ENCODE measurements around the gene FMN1. TPM values are rescaled to one million over a fixed set of nuclear protein-coding genes. Genes with fewer than 3 reads are reported as not detected.

The FMN1 gene
- total RNA-seq, 1 experiment from 2014 or later: 1.2 TPM

DNA sequence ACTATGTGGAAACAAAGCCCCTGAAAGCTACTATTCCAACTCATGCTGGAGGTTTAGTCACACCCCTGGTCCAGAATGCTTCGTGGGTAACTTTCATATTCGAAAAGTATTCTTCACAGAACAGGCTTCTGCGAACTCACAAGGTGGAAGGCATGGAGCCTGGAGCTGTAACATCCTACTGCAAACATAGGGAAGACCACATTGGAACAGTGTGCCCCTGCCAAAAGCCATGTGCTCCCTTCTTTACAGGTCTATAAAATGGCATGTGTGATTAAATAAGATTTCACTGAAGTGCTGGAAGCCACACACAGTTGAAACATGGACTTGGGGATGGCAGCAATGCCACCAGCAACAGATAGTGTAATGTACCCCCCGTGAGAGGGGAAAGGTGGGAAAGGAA is 370.8 kb downstream of the FMN1 start:
- no peaks in the 10 kb centered on the region for H3K36me3 Mint-ChIP-seq (ENCODE audit: insufficient read depth, unreplicated experiment)
- no peak for DNase-seq (ENCODE audit: unreplicated experiment)
- CTCF ChIA-PET: interaction anchor here (0.5 kb wide), 1 partner anchor 173 kb away, joined by 3 read pairs; no protein-coding TSS in a partner anchor
- TF ChIP-seq CTCF (IDR thresholded peaks at IDR 0.05; ENCODE audit: unreplicated experiment): no peak
- no peak overlapping the region for H3K4me3 Mint-ChIP-seq (ENCODE audit: unreplicated experiment)
- POLR2A ChIA-PET: no interaction called here
- no peaks in the 10 kb centered on the region for H3K27me3 Mint-ChIP-seq (ENCODE audit: insufficient read depth, unreplicated experiment)
- BruUV-seq (replicated peaks): no TSS peak
- peaks cover 16% of the 10 kb centered on the region for H3K4me1 Mint-ChIP-seq (ENCODE audit: insufficient read depth, unreplicated experiment)
- H3K9me3 Mint-ChIP-seq (ENCODE audit: unreplicated experiment): no peaks in the 10 kb centered on the region
- intact Hi-C loops (cut with micrococcal nuclease): no loop called here
- no peak overlapping the region for H3K27ac Mint-ChIP-seq (ENCODE audit: low read depth, unreplicated experiment)

GRCh38 chr15:32822739-32823138 is 371.8 kb downstream of the FMN1 start:
- H3K4me1 Mint-ChIP-seq (ENCODE audit: insufficient read depth, unreplicated experiment): peaks cover 16% of the 10 kb centered on the region
- H3K27ac Mint-ChIP-seq (ENCODE audit: low read depth, unreplicated experiment): no peak overlapping the region
- no peak overlapping the region for H3K4me3 Mint-ChIP-seq (ENCODE audit: unreplicated experiment)
- ChIA-PET POLR2A (no interaction called here), CTCF (no interaction called here)
- H3K27me3 Mint-ChIP-seq (ENCODE audit: insufficient read depth, unreplicated experiment): no peaks in the 10 kb centered on the region
- no TSS peak for BruUV-seq (replicated peaks)
- DNase-seq (ENCODE audit: unreplicated experiment): no peak
- H3K9me3 Mint-ChIP-seq (ENCODE audit: unreplicated experiment): no peaks in the 10 kb centered on the region
- TF ChIP-seq CTCF (IDR thresholded peaks at IDR 0.05; ENCODE audit: unreplicated experiment): no peak
- intact Hi-C loops (cut with micrococcal nuclease): no loop called here
- H3K36me3 Mint-ChIP-seq (ENCODE audit: insufficient read depth, unreplicated experiment): no peaks in the 10 kb centered on the region

DNA sequence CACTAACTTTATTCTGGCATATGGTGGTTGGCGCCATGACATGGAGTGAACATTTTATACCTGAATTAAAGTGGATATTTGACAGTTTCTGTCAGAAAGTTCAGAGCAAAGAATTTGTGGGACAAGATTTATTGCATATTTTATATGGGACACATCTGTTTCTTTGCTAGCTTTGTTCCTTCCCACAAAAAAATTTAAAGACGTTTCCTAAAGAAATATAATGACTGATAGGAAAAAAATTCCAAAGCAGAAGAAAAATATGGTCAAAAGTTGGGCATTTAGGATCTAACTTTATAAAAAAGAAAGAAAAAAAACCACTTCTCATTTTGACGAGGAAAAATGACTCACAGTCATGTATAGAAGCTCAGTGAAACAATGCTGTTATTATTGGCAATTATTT is 375.1 kb downstream of the FMN1 start:
- DNase-seq (ENCODE audit: unreplicated experiment): no peak
- no peaks in the 10 kb centered on the region for H3K9me3 Mint-ChIP-seq (ENCODE audit: unreplicated experiment)
- POLR2A ChIA-PET: no interaction called here
- CTCF ChIA-PET: interaction anchor here (0.6 to 1.1 kb wide), 3 partner anchors 66 to 170 kb away, joined by 3 read pairs; no protein-coding TSS in a partner anchor
- no TSS peak for BruUV-seq (replicated peaks)
- intact Hi-C loops (cut with micrococcal nuclease): no loop called here
- peaks cover 3% of the 10 kb centered on the region for H3K4me1 Mint-ChIP-seq (ENCODE audit: insufficient read depth, unreplicated experiment)
- no peak overlapping the region for H3K4me3 Mint-ChIP-seq (ENCODE audit: unreplicated experiment)
- H3K36me3 Mint-ChIP-seq (ENCODE audit: insufficient read depth, unreplicated experiment): no peaks in the 10 kb centered on the region
- no peak overlapping the region for H3K27ac Mint-ChIP-seq (ENCODE audit: low read depth, unreplicated experiment)
- TF ChIP-seq CTCF (IDR thresholded peaks at IDR 0.05; ENCODE audit: unreplicated experiment): no peak
- H3K27me3 Mint-ChIP-seq (ENCODE audit: insufficient read depth, unreplicated experiment): no peaks in the 10 kb centered on the region

GRCh38 chr15:32818758-32819447 is 375.6 kb downstream of the FMN1 start:
- no peak for DNase-seq (ENCODE audit: unreplicated experiment)
- POLR2A ChIA-PET: no interaction called here
- Mint-ChIP-seq H3K27ac (ENCODE audit: low read depth, unreplicated experiment) (no peak overlapping the region), H3K4me1 (ENCODE audit: insufficient read depth, unreplicated experiment) (no peaks in the 10 kb centered on the region), H3K36me3 (ENCODE audit: insufficient read depth, unreplicated experiment) (no peaks in the 10 kb centered on the region), H3K9me3 (ENCODE audit: unreplicated experiment) (no peaks in the 10 kb centered on the region), H3K4me3 (ENCODE audit: unreplicated experiment) (no peak overlapping the region), H3K27me3 (ENCODE audit: insufficient read depth, unreplicated experiment) (no peaks in the 10 kb centered on the region)
- intact Hi-C loops (cut with micrococcal nuclease): no loop called here
- CTCF ChIA-PET: interaction anchor here (0.6 to 1.1 kb wide), 5 partner anchors 13 to 228 kb away, joined by 3 to 4 read pairs (median 3); no protein-coding TSS in a partner anchor
- BruUV-seq (replicated peaks): no TSS peak
- TF ChIP-seq CTCF (IDR thresholded peaks at IDR 0.05; ENCODE audit: unreplicated experiment): no peak

Data from MCF 10A (cell line).